Activated CD4-positive, alpha-beta T cell treated with anti-CD3 and anti-CD28 coated beads for 36 hours (primary cell): Measurements from ENCODE around the gene HOXA9. TPM values are rescaled to one million over a fixed set of nuclear protein-coding genes. Genes with fewer than 3 reads are reported as not detected.

ENCODE experiments used
- ATAC-seq: fragments of 200-7000 bp; cut with Tn5 transposase; one replicate; pipeline ENCODE4 v1.10.0; 2021; ENCODE audit warnings: mild to moderate bottlenecking, moderate library complexity
- CTCF ChIA-PET: fragments of 350-600 bp; sonication (Branson Sonifier 250); formaldehyde crosslinking; loops from one replicate; lab custom pipeline; 2021; ENCODE audit warnings: antibody characterized with exemption; lab: Charles Lee
- POLR2A ChIA-PET: fragments of 350-600 bp; sonication (Branson Sonifier 250); formaldehyde crosslinking; loops from one replicate; lab custom pipeline; 2021; ENCODE audit warnings: antibody characterized with exemption, inconsistent platforms; lab: Charles Lee
- DNase-seq: peaks from one replicate; pipeline ENCODE4 v3.0.0-alpha.2; 2020
- H3K27ac Mint-ChIP-seq: one replicate; pipeline ENCODE4 v1.8.0; 2021; ENCODE audit warnings: mixed read lengths
- H3K27me3 Mint-ChIP-seq: one replicate; pipeline ENCODE4 v1.8.0; 2021; ENCODE audit warnings: mixed read lengths
- H3K36me3 Mint-ChIP-seq: one replicate; pipeline ENCODE4 v1.8.0; 2021; ENCODE audit warnings: low read depth, mixed read lengths
- H3K4me1 Mint-ChIP-seq: one replicate; pipeline ENCODE4 v1.8.0; 2021; ENCODE audit warnings: mixed read lengths
- H3K4me3 Mint-ChIP-seq: one replicate; pipeline ENCODE4 v1.8.0; 2021; ENCODE audit warnings: mild to moderate bottlenecking, moderate library complexity, mixed read lengths
- H3K9me3 Mint-ChIP-seq: one replicate; pipeline ENCODE4 v1.8.0; 2021; ENCODE audit warnings: low read depth, mixed read lengths
- intact Hi-C, 2 experiments: fragments of 100-400 bp; cut with DNase I in 1 of 2; cut with micrococcal nuclease in 1 of 2; formaldehyde crosslinking; loops; one replicate each; pipeline versions ENCODE4 v1.14.2 to v1.15.1; 2022 to 2024; cut with DNase I, micrococcal nuclease
- total RNA-seq, 2 experiments: library from RNA; stranded (reverse); gene quantifications; one replicate each; pipeline ENCODE4 v1.2.3, GENCODE V29; 2021

The HOXA9 gene
- total RNA-seq, 2 experiments from 2014 or later = not detected

DNA sequence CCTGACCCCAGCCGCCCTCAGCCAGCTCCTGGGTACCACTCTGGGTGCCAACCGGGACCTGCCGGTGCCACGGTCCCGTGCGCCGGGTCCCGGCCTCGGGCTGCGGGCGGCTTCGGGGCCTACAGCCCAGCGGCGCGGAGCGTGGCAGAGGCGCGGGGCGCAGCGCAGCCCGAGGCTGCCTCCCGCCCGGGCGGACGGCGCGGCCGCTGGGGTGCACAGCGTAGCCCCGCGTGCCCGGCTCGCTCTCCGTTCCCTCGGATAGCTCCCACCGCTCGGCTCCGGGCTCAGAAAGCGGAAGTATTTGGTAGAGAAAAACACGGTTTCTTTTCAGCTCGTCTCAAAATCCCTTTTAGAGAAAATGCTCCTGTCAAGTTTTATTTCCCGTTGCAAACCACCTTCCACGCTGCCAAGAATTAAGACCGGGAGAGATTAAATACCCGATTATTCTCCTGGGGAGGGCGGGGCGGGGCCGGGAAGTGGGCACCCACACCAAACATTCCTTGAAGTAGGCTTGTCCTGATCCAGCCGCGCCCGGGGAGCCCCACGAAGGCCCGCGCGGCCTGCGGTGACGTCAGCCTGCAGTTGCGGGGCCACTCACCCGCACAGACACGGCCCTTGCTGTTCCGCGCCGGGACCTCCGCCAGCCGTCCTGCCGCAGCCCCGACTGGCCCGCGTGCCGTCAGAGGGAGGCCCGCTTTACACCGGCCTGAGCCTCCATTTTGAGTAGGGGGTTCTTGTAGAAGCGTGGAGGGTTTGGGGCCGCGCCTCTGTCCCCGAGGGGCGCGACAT, 27.4 kb upstream of the HOXA9 start:
- no peak overlapping the region for H3K27ac Mint-ChIP-seq
- peaks cover 79% of the 10 kb centered on the region for H3K27me3 Mint-ChIP-seq
- H3K36me3 Mint-ChIP-seq = no peaks in the 10 kb centered on the region
- peaks cover 22% of the 10 kb centered on the region for H3K4me1 Mint-ChIP-seq
- H3K9me3 Mint-ChIP-seq = no peaks in the 10 kb centered on the region
- ATAC-seq (peak; percentile 48), DNase-seq (no peak)
- CTCF ChIA-PET = interaction anchor here (0.7 to 1.9 kb wide), 4 partner anchors 14 to 115 kb away, joined by 3 to 7 read pairs (median 4); partner anchors contain the start of gene EVX1
- peak overlapping the region; percentile 45 for H3K4me3 Mint-ChIP-seq
- POLR2A ChIA-PET = no interaction called here
- intact Hi-C loops = loop anchor here in 1 of 2 experiments (10.0 kb wide), 1 partner anchor 472 kb away; the partner anchor contains the start of gene HIBADH

DNA sequence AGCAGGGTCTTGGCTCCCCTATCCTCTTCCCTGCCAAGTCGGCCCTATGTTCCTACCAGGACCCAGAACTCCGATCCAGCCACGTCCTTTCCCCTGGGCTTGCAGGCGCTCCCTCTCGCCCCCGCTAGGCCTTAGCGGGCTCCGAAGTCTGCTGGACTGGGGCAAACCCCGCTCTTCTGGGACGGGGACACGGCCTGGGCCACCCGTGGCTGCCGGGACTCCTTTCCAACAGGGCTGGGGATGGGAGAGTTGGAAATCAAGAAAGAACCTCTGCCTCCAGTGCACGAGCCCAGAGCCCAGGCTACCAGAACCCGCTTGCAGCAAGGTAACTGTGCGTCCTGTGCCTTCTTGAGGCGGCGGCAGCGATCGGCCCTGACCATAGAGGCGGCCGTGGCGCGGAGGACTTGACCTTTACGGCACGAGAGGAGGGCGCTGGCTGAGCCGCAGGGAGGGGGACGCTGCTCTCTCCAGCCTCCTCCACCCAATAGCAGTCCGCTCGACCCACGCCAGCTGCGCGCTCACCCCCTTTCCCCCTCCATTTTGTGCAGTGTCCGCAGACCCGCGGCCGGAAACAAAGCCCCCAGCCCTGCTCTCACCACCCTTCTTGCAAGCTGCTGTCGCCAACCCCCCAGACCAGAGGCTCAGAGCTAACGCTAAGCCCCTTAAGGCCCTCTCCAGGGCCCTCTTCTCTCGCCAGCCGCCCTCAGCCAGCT, 26.7 kb upstream of the HOXA9 start:
- Mint-ChIP-seq H3K4me3 (peak overlapping the region; percentile 33), H3K36me3 (no peaks in the 10 kb centered on the region), H3K4me1 (peaks cover 27% of the 10 kb centered on the region), H3K27ac (no peak overlapping the region), H3K9me3 (no peaks in the 10 kb centered on the region), H3K27me3 (peaks cover 78% of the 10 kb centered on the region)
- DNase-seq = no peak
- ChIA-PET POLR2A (no interaction called here), CTCF (interaction anchor here (0.7 to 1.9 kb wide), 5 partner anchors 11 to 114 kb away, joined by 3 to 7 read pairs (median 3); partner anchors contain the start of gene EVX1)
- intact Hi-C loops = loop anchor here in 1 of 2 experiments (10.0 kb wide), 1 partner anchor 473 kb away; the partner anchor contains the start of gene HIBADH
- ATAC-seq = no peak

DNA sequence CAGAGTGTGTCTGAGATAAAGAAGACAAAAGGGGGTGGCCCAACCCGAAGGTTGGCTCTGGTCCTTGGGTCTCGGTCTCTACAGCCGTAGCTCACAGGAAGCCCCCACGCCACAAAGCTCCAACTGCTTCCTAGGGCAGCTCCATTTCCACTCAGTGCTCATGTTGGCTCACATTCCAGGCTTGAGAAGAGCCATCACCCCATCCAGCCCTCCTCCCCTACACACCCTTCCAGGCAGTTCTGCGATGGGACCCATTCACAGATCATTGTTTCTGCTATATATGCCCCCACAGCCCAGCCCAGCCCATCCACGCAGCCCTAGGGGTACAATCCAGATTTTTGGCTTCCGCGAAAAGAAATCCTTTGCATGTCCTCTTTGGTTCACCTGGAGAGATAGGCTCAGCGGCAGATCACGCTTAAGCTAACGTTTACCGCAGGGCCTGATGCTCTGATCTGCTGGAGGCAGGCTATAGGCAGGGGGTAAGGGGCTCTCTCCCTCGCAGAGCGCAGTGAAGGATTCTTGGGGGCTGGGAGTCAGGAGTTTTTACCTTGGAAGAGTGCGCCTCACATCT, 25.9 kb upstream of the HOXA9 start:
- no peak overlapping the region for H3K4me3 Mint-ChIP-seq
- intact Hi-C loops = loop anchor here in 1 of 2 experiments (10.0 kb wide), 1 partner anchor 474 kb away; the partner anchor contains the start of gene HIBADH
- POLR2A ChIA-PET = no interaction called here

DNA sequence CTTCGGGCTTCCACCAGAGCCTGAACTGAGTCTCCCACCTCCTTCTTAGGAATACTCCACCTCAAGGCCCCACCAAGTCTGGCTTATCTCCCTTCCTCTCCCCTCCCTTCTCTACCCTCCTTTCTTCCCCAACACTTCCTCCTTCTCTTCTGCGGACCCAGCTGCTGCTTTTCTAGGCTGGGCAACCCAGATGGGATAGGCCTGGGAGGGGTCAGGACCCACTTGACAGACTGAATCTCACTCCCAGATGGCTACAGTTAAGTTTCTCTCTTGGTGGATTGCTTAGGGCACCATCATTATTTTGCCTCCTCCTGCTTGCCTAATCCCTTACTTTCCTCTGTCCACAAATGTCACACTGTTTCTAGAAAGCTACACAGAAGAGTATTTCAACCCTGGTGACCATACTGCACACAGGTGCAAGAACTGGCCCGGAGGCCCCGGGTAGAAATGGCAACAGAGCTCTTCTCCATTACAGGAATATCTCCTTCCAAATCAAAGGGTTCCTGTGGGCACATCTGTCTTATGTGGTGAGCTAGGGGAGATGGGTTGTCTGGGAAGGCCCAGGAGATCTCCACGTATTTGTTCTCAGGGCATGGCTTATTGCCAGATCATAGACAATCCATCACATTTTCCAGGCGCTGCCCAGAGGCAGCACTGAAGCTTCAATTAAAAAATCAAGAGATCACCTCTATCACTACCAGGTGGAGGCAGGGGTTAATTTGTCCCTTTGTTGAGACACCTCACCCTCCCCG, 24.8 kb upstream of the HOXA9 start:
- Mint-ChIP-seq H3K4me3 (no peak overlapping the region), H3K4me1 (peaks cover 38% of the 10 kb centered on the region), H3K27me3 (peaks cover 86% of the 10 kb centered on the region), H3K9me3 (no peaks in the 10 kb centered on the region), H3K36me3 (no peaks in the 10 kb centered on the region), H3K27ac (no peak overlapping the region)
- intact Hi-C loops = loop anchor here (5.0 to 10.0 kb wide), 2 partner anchors 38 to 475 kb away; partner anchors contain the start of genes HOXA3 (in 2 of the 2) and HIBADH (in 1 of the 2)
- ATAC-seq = no peak
- CTCF ChIA-PET = interaction anchor here (0.7 to 1.3 kb wide), 5 partner anchors 8 to 387 kb away, joined by 3 to 4 read pairs (median 4); no protein-coding TSS in a partner anchor
- DNase-seq = no peak
- POLR2A ChIA-PET = no interaction called here

More for the DNA sequence above, 25.9 kb upstream of the HOXA9 start:
- Mint-ChIP-seq H3K27me3 (peaks cover 81% of the 10 kb centered on the region), H3K9me3 (no peaks in the 10 kb centered on the region), H3K36me3 (no peaks in the 10 kb centered on the region), H3K27ac (no peak overlapping the region), H3K4me1 (peaks cover 29% of the 10 kb centered on the region)
- ATAC-seq (no peak), DNase-seq (no peak)
- CTCF ChIA-PET = interaction anchor here (1.0 to 1.9 kb wide), 5 partner anchors 7 to 386 kb away, joined by 3 to 7 read pairs (median 4); partner anchors contain the start of gene EVX1

DNA sequence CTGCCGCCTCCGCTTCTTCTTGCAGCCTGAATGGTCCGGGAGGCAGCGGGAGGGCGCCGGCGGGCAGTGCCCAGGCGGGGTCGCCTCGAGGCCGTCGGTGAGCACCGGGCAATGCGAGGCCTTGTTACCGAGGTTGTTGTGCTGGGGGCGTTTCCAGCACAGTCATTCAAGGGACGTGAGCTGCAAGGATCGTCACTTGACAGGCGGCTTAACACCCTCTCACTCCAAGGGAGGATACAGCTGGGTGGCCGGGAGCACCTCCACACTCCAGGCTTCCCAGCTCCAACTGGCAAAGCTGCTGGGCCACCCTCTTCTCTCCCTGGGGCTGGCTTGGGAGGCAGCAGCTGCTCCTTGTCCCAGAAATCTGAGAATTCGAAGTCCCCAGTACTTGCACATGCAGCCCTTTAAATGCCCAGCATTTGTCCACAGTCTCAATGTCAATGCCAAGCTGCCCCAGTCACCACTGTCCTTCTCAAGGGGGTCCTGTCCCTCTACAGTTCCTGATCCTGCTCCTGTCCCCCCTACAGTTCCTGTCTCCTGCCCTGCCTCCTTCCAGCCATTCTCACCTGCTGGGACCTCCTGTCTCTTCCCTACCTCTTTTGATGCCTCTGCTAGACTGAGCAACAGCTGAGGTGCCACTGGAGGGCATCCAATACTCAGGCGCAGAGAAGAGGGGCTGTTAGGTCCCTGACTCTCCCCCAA, 24.1 kb upstream of the HOXA9 start:
- no peak for ATAC-seq
- Mint-ChIP-seq H3K27ac (no peak overlapping the region), H3K4me1 (peaks cover 44% of the 10 kb centered on the region), H3K9me3 (no peaks in the 10 kb centered on the region), H3K36me3 (no peaks in the 10 kb centered on the region), H3K27me3 (peaks cover 85% of the 10 kb centered on the region), H3K4me3 (no peak overlapping the region)
- POLR2A ChIA-PET = no interaction called here
- intact Hi-C loops = loop anchor here (5.0 kb wide), 1 partner anchor 37 kb away; the partner anchor contains the start of gene HOXA3 (in 2 of the 2)
- DNase-seq = no peak
- CTCF ChIA-PET = interaction anchor here (0.7 to 1.7 kb wide), 5 partner anchors 9 to 23 kb away, joined by 3 to 6 read pairs (median 4); no protein-coding TSS in a partner anchor

DNA sequence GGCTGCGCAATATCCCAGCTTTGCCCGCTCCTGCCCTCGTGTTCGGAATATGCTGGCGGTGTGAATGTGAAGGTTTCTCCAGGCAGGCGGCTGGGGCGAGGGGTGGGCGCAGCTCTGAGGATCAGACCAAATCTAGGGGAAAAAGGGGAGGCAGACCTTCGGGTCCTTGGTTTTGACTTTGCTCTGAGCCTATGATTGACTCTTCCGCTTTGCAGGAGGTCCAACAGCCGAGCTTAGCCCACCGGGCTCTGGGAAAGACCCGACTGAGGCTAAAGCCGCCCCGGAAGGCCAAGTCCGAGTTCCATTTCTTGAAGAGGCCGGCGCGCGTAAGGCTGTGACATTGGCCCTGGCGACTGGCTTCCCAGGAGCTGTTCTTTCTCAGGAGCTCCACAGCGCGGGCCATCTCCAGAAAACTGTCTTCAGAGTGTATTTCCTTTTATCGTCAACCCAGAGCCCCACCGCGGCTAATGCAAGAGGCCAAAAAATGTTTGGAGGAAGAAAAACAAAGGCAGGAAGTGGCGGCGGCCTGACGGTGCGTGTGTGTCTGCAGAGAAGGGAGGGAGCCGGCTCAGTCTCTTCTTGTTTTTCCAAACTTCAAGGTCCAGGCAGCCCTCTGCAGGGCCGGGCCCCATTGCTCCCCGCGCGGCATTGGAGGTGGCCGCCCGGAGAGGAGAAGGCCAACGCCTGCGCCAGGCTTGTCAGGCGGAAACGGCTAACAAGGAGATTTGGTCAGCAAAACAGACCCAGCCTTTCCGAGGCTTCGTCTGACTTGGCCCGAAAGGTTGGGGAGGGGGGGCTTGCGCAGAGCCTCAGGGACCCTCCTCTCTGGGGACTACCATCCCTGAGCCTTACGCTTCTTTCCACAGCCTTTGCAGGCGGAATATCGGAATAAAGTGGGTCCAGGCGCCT, 23.3 kb upstream of the HOXA9 start:
- CTCF ChIA-PET = interaction anchor here (0.6 to 1.7 kb wide), 8 partner anchors 9 to 865 kb away, joined by 3 to 6 read pairs (median 4); partner anchors contain the start of gene EVX1
- peak overlapping the region; percentile 11 for H3K27ac Mint-ChIP-seq
- H3K36me3 Mint-ChIP-seq = no peaks in the 10 kb centered on the region
- DNase-seq = no peak
- intact Hi-C loops = loop anchor here (5.0 kb wide), 1 partner anchor 36 kb away; the partner anchor contains the start of gene HOXA3 (in 2 of the 2)
- H3K4me3 Mint-ChIP-seq = peak overlapping the region; percentile 44
- POLR2A ChIA-PET = interaction anchor here (1.2 kb wide), 1 partner anchor 58 kb away, joined by 5 read pairs; no protein-coding TSS in a partner anchor
- peak; percentile 22 for ATAC-seq
- peaks cover 44% of the 10 kb centered on the region for H3K4me1 Mint-ChIP-seq
- no peaks in the 10 kb centered on the region for H3K9me3 Mint-ChIP-seq
- H3K27me3 Mint-ChIP-seq = peaks cover 79% of the 10 kb centered on the region

DNA sequence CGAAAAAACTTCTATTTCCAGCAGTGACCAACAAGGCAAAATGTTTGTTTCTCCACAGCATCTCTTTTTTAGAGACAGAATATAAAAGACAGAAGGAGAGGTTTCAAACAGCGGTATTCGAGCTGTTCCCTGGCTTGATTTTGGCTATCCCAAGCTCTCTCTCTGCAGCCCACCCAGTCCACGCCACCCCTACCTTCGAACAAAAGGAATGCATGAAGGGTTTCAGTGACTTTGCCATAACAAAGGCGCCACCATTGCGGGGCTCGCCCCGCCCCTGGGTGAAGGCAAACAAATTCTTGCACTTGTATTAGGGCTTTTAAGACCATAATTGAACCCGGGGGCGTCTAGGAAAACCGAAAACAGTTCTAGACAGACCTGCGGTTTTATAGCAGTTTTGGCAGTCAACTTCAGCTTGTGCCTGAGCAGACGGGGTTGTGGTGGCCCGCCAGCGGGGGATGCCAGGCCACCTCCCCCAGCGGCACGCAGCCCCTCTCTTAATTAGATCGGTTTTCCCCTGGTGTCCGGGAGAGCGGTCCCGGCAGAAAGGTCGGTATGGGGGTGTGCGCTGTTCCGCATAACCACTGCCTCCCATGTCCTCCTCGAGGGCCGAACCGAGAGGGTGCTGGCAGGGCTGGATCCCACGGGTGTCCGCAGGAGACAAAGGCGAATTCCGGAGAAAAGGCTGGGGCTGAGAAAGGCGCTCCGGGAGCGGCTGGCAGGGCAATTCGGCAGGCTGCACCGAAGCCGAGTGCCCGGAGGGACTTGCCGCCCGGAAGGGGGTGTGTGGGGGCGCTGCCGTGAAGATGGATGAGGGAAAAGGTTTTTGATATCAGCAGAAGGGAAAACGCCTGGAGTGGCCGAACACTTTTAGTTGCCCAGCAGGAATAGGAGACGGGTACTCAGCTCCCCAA, 22.4 kb upstream of the HOXA9 start:
- DNase-seq (no peak), ATAC-seq (no peak)
- peaks cover 41% of the 10 kb centered on the region for H3K4me1 Mint-ChIP-seq
- intact Hi-C loops = loop anchor here (2.0 to 5.0 kb wide), 2 partner anchors 13 to 35 kb away; partner anchors contain the start of genes HOXA3 (in 2 of the 2) and HOXA13 (in 1 of the 2)
- H3K9me3 Mint-ChIP-seq = no peaks in the 10 kb centered on the region
- no peak overlapping the region for H3K27ac Mint-ChIP-seq
- ChIA-PET POLR2A (interaction anchor here (1.2 kb wide), 1 partner anchor 59 kb away, joined by 5 read pairs; no protein-coding TSS in a partner anchor), CTCF (interaction anchor here (0.6 to 3.2 kb wide), 12 partner anchors 7 to 864 kb away, joined by 3 to 22 read pairs (median 3); partner anchors contain the start of genes EVX1 and HOXA13)
- H3K36me3 Mint-ChIP-seq = no peaks in the 10 kb centered on the region
- peak overlapping the region; percentile 44 for H3K4me3 Mint-ChIP-seq
- peaks cover 76% of the 10 kb centered on the region for H3K27me3 Mint-ChIP-seq

DNA sequence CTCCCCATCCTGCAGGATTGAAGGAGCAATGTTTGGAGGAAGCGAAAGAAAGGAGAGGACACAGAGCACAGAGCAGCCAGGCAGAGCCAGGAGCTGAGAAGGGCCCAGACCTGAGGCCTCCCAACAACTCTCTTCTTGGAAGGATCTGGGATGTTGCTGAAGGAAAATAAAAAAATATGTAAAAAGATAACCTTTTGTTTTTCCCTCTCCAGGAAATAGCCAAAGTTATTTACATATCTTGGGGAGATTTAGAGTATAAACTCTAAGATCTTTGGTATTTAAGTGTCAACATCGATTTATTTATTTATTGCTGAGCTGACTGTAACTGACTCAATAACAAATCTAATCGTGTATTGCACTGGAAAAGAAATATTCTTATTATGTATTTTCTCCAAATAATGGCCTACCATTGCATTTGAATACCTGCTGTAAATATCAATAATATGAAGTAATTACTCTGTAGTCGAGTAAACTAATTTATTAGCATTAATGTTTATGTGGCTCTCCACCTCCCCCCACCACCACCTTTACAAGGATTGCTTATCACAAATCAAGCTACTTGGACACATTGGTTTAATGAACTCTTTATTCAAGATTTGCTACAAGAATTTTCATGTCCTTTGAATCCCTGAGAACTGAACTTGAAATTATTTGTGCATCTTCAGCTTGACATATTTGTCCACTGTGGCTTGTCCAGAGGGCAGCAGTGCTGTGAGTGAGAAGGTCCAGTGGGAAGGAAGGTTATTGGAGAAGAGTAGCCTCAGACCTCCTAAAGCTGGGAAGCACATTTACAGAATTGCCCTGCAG, 21.5 kb upstream of the HOXA9 start:
- Mint-ChIP-seq H3K9me3 (no peaks in the 10 kb centered on the region), H3K36me3 (no peaks in the 10 kb centered on the region), H3K4me3 (no peak overlapping the region), H3K27ac (no peak overlapping the region), H3K27me3 (peaks cover 75% of the 10 kb centered on the region), H3K4me1 (peaks cover 37% of the 10 kb centered on the region)
- no peak for DNase-seq
- ATAC-seq = no peak
- POLR2A ChIA-PET = interaction anchor here (1.2 kb wide), 1 partner anchor 60 kb away, joined by 5 read pairs; no protein-coding TSS in a partner anchor
- CTCF ChIA-PET = interaction anchor here (0.6 to 3.2 kb wide), 9 partner anchors 8 to 1231 kb away, joined by 3 to 22 read pairs (median 3); partner anchors contain the start of genes EVX1 and HOXA13
- intact Hi-C loops = loop anchor here (2.0 to 5.0 kb wide), 2 partner anchors 14 to 35 kb away; partner anchors contain the start of genes HOXA3 (in 2 of the 2) and HOXA13 (in 1 of the 2)
